NCI-H2171 (cell line): ENCODE data around the gene DNAAF8.

ENCODE experiments used
- DNase-seq: peaks from one replicate; lab custom pipeline; 2025; lab: John Stamatoyannopoulos, UW

The DNAAF8 gene

DNA sequence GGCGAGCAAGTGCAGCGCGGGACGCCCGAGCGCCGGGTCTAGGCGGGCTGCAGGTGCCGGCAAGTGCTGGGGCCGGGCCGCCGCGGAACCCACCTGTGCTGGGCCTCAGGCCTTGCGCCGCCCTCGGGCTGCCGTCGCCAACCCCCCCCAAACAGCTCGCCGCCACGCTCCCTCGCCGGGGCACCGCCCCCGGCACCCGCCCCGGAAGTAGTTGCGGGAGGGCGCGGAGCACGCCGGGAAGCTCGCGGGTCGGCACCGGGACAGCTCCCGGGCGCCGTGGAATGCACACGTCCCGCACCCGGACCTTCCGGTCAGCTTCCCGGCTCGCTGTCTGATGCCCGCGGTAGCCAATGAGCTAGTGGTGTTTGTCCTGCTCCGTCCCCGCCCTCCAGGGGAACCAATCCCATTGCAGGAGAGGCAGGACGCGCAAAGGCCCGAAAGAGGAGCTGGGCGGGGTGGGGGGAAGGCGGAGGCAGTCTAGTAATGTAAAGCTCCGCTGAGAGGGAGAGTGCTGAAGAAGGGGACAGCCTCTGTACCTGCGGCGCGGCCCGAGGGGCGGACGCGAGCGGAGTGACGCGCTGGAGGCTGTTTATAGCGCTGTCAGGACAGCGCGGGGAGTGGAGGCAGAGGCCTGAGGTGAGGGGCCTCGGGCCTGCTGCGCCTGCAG, at the start of gene DNAAF8, which contains the start of gene ANKS3:
DNAAF8 (plus strand) TSS at position 475 of the 667 bp plus-strand sequence. CDS start 1,978 bp downstream, outside the sequence.
ANKS3 (minus strand) TSS at position 209 of the 667 bp plus-strand sequence. CDS start 4,122 bp downstream, outside the sequence.
- peak; percentile 82 for DNase-seq

DNA sequence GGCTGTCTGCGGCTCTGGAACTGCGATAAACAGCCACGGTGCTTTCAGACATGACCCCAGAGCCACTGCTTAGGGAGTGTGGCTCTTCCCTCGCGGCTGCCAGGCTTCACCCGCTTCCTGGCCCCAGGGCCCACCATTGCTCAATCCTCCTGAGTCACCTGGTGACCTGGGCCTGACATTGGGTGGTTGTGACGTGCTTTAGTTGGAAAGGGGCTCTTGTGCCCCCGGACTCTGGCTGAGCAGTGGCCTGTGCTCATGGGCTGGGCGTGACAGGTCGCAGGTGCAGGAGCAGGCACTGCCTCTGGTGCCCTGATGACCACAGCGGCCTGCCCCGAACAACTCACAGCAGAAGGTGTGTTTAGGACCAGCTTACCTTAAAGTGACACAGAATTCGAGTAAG, 49.6 kb upstream of the DNAAF8 start:
- DNase-seq: no peak

GRCh38 chr16:4685292-4685691, 49.0 kb upstream of the DNAAF8 start:
- no peak for DNase-seq

DNA sequence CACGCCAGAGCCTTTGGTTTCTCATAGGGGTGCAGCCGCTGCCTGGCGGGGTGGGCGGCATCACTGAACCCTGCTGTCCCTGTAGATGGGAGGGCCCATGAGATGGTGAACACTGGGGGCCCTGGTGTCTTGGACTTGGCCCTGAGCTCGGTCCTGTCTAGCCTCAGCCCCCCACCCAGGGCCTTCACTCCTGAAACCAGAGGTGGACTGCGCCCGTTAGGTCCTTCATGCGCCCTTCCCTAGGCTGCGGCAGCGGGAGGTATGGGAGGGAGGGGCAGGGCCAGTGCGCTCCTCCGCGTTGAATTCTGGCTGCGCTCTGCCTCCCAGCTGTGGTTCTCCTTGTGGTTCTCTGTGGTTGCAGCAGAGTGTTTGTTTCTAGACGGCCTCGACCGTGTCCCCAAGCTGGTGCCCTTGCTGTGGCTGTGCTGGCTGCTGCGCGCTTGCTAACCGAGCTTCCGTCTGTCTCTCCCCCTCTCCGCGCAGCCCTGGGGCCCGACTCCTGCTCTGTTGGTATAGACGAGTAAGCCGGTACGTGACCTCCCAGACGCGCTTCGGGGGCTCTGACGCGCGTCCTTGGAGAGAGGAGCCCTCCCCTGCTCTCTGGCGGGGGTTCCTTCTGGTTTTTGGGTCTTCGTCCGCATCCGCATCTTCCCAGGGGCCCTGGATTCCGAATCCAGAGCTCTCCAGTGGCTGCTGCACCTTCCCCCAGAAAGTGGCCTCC, 48.4 kb upstream of the DNAAF8 start:
- DNase-seq: no peak

- no peak for DNase-seq
Measured at GRCh38 chr16:4686497-4687210, 47.7 kb upstream of the DNAAF8 start.

DNA sequence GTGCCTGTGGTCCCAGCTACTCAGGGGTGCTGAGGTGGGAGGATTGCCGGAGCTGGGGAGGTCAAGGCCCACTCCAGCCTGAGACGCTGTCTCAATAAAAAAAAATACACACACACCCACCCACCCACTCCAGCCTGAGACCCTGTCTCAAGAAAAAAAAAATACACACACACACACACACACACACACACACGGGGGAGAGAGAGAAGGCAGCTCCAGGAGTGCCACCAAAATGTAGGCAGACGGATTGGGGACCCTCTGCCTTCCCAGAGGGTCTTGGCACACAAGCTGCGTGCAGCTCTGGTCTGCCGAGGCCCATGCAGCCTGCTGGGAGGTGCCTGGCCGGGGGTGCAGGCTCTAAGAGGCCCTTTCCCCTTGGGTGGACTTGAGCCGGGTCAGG, 46.9 kb upstream of the DNAAF8 start:
- no peak for DNase-seq

DNA sequence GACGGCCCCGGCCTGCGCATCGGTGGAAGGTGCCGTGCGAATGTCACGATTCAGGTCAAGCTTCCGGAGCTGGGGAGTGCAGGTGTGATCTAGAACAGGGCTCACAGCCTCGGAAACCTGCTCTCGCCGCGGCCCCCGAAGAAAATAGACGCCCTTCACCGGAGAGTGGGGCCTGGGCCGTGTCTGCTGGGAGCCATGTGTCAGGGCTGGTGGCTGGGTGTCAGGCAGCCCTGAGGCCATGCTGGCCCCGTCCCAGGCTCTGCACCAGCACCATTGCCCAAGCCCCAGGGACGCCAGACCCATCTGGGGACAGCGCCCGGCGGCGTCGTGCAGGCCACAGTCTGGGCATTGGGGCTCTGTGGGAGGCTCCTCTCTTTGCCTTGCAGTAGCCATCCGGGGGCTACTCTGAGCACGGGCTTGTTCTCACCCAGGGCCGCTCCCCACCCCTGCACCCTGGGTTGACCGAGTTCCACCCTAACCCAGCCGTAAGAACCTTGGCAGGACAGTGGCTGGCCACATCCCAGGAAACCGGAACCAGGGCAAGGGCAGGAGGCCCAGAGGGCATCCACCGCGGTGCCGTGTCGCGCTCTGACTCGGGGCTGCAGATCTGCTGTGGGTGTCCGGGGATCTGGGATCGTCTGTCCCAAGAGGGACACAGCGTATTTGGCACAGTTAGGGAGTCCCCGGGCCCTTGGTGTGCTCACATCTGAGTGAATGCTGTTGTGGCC, 46.2 kb upstream of the DNAAF8 start:
- no peak for DNase-seq

- no peak for DNase-seq
Measured at GRCh38 chr16:4688674-4689045, 45.7 kb upstream of the DNAAF8 start.

GRCh38 chr16:4689091-4689671, 45.2 kb upstream of the DNAAF8 start:
- DNase-seq: no peak

DNA sequence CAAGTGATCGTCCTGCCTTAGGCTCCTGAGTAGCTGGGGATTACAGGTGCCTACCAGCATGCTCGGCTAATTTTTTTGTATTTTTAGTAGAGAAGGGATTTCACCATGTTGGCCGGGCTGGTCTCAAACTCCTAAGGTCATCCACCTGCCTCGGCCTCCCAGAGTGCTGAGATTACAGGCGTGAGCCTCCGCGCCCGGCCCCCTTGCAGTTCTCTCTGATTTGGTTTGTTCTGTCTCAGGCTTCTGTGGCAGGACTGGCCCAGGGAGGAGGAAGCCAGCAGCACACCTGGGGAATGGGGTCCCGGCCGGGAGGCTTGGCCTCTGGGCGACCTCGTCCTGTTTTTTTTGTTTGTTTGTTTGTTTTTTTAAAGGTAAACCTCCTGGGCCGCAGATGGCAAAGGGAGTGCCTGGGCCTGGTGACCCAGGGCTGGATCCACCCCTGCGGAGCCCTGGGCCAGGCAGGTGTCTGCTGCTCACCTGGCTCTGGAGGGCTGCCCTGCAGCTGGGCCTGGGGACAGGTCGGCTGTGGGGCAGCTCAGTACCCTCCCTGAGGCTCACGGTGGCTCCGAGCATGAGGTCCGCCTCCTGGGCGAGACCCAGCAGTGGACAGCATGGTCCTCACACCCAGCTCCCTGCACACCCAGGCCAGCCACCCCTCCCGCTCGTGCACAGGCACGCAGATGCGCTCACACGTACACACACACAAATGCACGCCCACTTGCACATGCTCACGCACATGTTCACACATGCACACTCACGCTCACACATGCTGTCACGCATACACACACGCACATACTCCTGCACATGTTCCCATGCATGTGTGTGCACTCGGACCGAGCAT, 44.3 kb upstream of the DNAAF8 start:
- no peak for DNase-seq

DNA sequence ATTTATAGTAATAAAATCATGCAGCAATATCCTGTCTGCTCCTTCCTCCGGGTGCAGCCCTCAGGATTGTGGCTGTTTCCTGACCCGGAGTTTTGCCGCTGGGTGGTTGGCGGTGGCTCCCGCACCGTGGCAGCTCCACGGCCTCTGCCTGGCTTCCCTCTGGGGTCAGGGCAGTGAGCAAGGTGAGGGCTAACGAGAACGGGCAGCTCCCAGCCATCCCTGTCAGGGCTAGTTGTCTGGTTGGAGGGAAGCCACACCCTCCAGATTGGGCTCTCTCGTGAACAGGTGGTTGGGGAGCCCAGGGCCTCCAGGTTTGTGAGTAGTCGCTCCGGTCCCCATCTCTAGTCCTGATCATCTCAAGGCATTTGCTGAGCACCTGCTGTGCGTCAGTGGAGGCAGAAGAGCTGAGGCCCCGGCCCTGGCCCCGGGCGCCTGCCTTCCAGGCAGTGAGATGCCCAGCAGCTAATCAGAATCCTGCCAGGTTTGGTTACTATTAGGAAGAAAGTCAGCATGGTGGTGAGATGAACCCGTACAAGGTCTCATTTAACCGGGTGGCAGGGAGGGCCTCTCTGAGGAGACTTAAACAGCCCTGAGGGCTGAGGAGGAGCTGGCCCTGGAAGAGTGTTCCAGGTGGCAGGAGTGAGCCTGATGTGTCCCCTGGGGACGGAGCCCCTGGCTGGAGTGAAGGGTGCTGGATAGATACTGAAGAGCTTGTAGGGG, 43.2 kb upstream of the DNAAF8 start:
- DNase-seq: no peak

DNA sequence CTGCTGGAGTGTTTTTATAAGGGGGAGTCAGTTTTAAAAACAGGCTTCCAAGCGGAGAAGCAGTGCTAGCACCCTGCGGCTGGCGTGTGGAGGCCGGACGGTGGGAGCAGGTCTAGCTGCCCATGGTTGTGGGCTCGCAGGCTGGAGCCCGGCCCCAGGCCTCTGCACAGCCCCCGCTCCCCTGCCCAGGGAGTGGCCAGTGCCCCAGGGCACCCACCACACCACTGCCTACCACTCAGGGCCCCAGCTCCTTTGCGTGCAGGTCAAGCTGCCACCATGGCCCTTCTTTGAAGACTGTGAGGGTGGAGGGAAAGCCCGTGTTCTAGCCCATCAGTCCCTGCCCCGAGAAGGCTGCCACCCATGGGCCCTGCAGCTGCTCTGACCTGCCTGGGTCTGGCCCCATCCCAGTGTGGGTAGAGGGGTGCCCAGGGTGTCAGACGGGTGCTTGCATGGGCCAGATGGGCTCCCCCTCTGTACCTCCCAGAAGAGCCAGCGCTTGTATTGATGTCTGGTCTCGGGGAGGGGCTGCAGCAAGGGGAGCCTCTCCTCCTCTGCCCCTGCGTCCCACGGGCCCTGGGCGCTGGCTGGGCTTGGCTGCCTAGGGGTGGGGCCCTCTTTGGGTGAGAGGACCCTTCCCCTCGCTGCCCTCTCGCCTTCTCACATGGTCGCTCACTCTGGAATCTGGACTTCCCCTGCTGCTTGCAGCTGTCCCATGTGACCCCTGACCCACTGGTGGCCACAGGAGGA, 42.5 kb upstream of the DNAAF8 start:
- no peak for DNase-seq

GRCh38 chr16:4692460-4693295, 41.7 kb upstream of the DNAAF8 start:
- no peak for DNase-seq

GRCh38 chr16:4693296-4693955, 40.9 kb upstream of the DNAAF8 start, which contains the start of gene NUDT16L1:
Gene NUDT16L1, plus strand, starts transcription at chr16:4693562. Its CDS starts 165 bp downstream, at chr16:4693727.
- DNase-seq: peak; percentile 93

DNA sequence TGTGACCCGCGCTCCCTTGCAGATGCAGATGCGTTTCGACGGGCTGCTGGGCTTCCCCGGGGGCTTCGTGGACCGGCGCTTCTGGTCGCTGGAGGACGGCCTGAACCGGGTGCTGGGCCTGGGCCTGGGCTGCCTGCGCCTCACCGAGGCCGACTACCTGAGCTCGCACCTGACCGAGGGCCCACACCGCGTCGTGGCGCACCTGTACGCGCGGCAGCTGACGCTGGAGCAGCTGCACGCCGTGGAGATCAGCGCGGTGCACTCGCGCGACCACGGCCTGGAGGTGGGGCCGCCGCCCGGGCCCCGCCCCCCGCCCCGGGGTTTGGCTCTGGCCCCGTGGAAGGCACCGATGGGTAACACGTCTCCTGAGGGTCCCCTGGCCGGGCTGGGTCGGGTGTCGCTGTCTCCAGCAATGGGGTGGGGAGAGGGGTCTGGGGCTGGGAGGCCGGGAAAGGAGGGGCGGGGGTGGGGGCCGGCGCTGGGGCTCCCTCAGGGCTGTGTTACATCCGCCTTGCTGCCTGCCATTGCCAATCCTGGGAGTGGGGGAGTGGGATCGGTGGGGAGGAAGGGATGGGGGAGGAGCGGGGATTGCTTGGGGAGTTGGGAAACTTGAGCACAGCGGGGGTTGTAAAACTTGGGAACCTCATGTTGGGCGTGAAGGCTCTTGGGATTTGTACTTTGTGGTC, 40.2 kb upstream of the DNAAF8 start:
- DNase-seq: no peak

GRCh38 chr16:4694642-4695451, 39.5 kb upstream of the DNAAF8 start:
- DNase-seq: no peak
